Fibroblast of lung (primary cell): Measurements from ENCODE around the gene CASKIN1. TPM values are rescaled to one million over a fixed set of nuclear protein-coding genes. Genes with fewer than 3 reads are reported as not detected.

Source experiments
- DNase-seq, 2 donors: peaks; one replicate each; pipeline versions ENCODE4 v3.0.0 to v3.0.0-alpha.2; 2010; ENCODE audit warnings: low read depth in 2 of 2
- H2AFZ ChIP-seq: 2 replicates; pipeline ENCODE4 v1.5.1; 2012; ENCODE audit warnings: low read length, control low read depth, inconsistent platforms
- H3K27ac ChIP-seq: 2 replicates; pipeline ENCODE4 v1.5.1; 2011; ENCODE audit warnings: low read length, control low read depth; ENCODE audit not compliant: insufficient read depth
- H3K27me3 ChIP-seq: 2 replicates; pipeline ENCODE4 v1.5.1; 2011; ENCODE audit warnings: mild to moderate bottlenecking, low read length; ENCODE audit not compliant: control insufficient read depth, insufficient read depth
- H3K36me3 ChIP-seq: 2 replicates; pipeline ENCODE4 v1.5.1; 2011; ENCODE audit warnings: low read length; ENCODE audit not compliant: control insufficient read depth, insufficient read depth
- H3K4me1 ChIP-seq: 2 replicates; pipeline ENCODE4 v1.5.1; 2011; ENCODE audit warnings: low read length; ENCODE audit not compliant: control insufficient read depth, insufficient read depth; ENCODE audit errors: extremely low read depth
- H3K4me2 ChIP-seq: 2 replicates; pipeline ENCODE4 v1.5.1; 2011; ENCODE audit warnings: low read length, control low read depth; ENCODE audit not compliant: insufficient read depth; ENCODE audit errors: extremely low read depth
- H3K4me3 ChIP-seq, 4 experiments: fragments of 200-600 bp in 1 of 4; sonication (generic) in 1 of 4; replicated peaks in 1 of 4; 2 replicates each; pipeline ENCODE4 v1.5.1; 2011 to 2016; ENCODE audit warnings: low read length in 4 of 4, low read depth in 3 of 4, mild to moderate bottlenecking in 3 of 4, control low read depth in 2 of 4, inconsistent platforms in 1 of 4, mixed read lengths in 1 of 4; ENCODE audit not compliant: insufficient read depth in 1 of 4; ENCODE audit errors: control extremely low read depth in 1 of 4
- H3K79me2 ChIP-seq: 2 replicates; pipeline ENCODE4 v1.5.1; 2012; ENCODE audit warnings: mild to moderate bottlenecking, low read length, inconsistent platforms; ENCODE audit not compliant: control insufficient read depth, insufficient read depth
- H3K9ac ChIP-seq: 2 replicates; pipeline ENCODE4 v1.5.1; 2011; ENCODE audit warnings: mild to moderate bottlenecking, low read length, control low read depth; ENCODE audit not compliant: insufficient read depth
- H3K9me3 ChIP-seq: 2 replicates; pipeline ENCODE4 v1.5.1; 2012; ENCODE audit warnings: low read depth, low read length; ENCODE audit not compliant: control insufficient read depth, insufficient read depth
- H4K20me1 ChIP-seq: 2 replicates; pipeline ENCODE4 v1.5.1; 2011; ENCODE audit warnings: low read length; ENCODE audit not compliant: control insufficient read depth, insufficient read depth; ENCODE audit errors: extremely low read depth
- CTCF ChIP-seq, 2 donors: IDR thresholded peaks in 1 of 2; conservative IDR thresholded peaks in 1 of 2; 1 replicate in 1 of 2; 2 replicates in 1 of 2; pipeline ENCODE4 v1.5.1; 2011 to 2012; ENCODE audit warnings: low read length in 2 of 2, control low read depth in 1 of 2, inconsistent platforms in 1 of 2, low read depth in 1 of 2, mild to moderate bottlenecking in 1 of 2
- EZH2 ChIP-seq: IDR thresholded peaks from 2 replicates; pipeline ENCODE4 v1.5.1; 2012; ENCODE audit warnings: low read length, control low read depth, mild to moderate bottlenecking; ENCODE audit errors: missing control alignments
- polyA minus RNA-seq: library from RNA; depleted of rRNA, polyadenylated mRNA; stranded (reverse); fragments of >200 nt; gene quantifications from 2 replicates; pipeline ENCODE4 v1.2.3, GENCODE V29; 2011; ENCODE audit warnings: low replicate concordance
- polyA plus RNA-seq, 2 donors: library from polyadenylated mRNA; depleted of rRNA in 1 of 2; stranded (reverse) in 1 of 2; unstranded in 1 of 2; fragments of >200 nt; gene quantifications; 2 replicates each; pipeline ENCODE4 v1.2.1, GENCODE V29; 2011 to 2012; ENCODE audit warnings: missing spikeins in 1 of 2
- total RNA-seq: library from RNA; depleted of rRNA; stranded (reverse); fragments of >200 nt; gene quantifications from 2 replicates; pipeline ENCODE4 v1.2.1, GENCODE V29; 2014

CASKIN1 gene
- 0.17 and 0.26 TPM in 2 replicates for total RNA-seq
- polyA plus RNA-seq: 0.01 TPM in 1 of 2 replicates, not detected in the other
- 0.02 TPM in 1 of 2 replicates, not detected in the other for polyA plus RNA-seq (2012)
- not detected in 2 replicates for polyA minus RNA-seq

GRCh38 chr16:2196162-2196980 lies at the start of gene CASKIN1:
TSS of gene CASKIN1 (minus strand) at chr16:2196605. CDS start at chr16:2196432, 173 bp downstream.
- TF ChIP-seq CTCF (conservative IDR thresholded peaks at IDR 0.05 in 1 of 2, IDR thresholded peaks at IDR 0.05 in 1 of 2; ENCODE audit: low read depth in 1 of 2, low read length in 2 of 2) (no peak), EZH2 (no peak)
- Histone ChIP-seq H3K4me1 (no peaks in the 10 kb centered on the region), H3K9me3 (no peaks in the 10 kb centered on the region), H3K36me3 (no peaks in the 10 kb centered on the region), H3K27me3 (peaks cover 45% of the 10 kb centered on the region), H4K20me1 (no peaks in the 10 kb centered on the region), H2AFZ (no peak within 1 kb of the TSS), H3K4me3 (peak within 1 kb of the TSS in 1 of 4 experiments; percentile 32), H3K27ac (no peak within 1 kb of the TSS), H3K9ac (no peak within 1 kb of the TSS), H3K4me2 (peak within 1 kb of the TSS; percentile 13), H3K79me2 (no peaks in the 10 kb centered on the region)
- peak in 1 of 2 donors; percentile 15 for DNase-seq

- DNase-seq: no peak
- no peaks in the 10 kb centered on the region for H3K27me3 ChIP-seq
- H3K27ac ChIP-seq: no peak overlapping the region
- no peak overlapping the region for H2AFZ ChIP-seq
- H3K9ac ChIP-seq: no peak overlapping the region
- no peak overlapping the region for H3K4me2 ChIP-seq
- TF ChIP-seq EZH2 (no peak), CTCF (conservative IDR thresholded peaks at IDR 0.05 in 1 of 2, IDR thresholded peaks at IDR 0.05 in 1 of 2; ENCODE audit: low read depth in 1 of 2, low read length in 2 of 2) (no peak)
- no peaks in the 10 kb centered on the region for H4K20me1 ChIP-seq
- H3K9me3 ChIP-seq: no peaks in the 10 kb centered on the region
- no peak overlapping the region for H3K4me3 ChIP-seq
- H3K36me3 ChIP-seq: peaks cover 26% of the 10 kb centered on the region
- H3K4me1 ChIP-seq: no peaks in the 10 kb centered on the region
- H3K79me2 ChIP-seq: peaks cover 6% of the 10 kb centered on the region
These were observed 48.8 kb upstream of the CASKIN1 start for GRCh38 chr16:2244926-2245795.

- Histone ChIP-seq H3K4me2 (no peak overlapping the region), H2AFZ (no peak overlapping the region), H3K4me1 (no peaks in the 10 kb centered on the region), H3K9me3 (no peaks in the 10 kb centered on the region), H3K9ac (no peak overlapping the region), H4K20me1 (no peaks in the 10 kb centered on the region), H3K79me2 (peaks cover 4% of the 10 kb centered on the region), H3K27ac (no peak overlapping the region), H3K36me3 (peaks cover 26% of the 10 kb centered on the region), H3K4me3 (no peak overlapping the region), H3K27me3 (no peaks in the 10 kb centered on the region)
- no peak for DNase-seq
- TF ChIP-seq EZH2 (no peak), CTCF (conservative IDR thresholded peaks at IDR 0.05 in 1 of 2, IDR thresholded peaks at IDR 0.05 in 1 of 2; ENCODE audit: low read depth in 1 of 2, low read length in 2 of 2) (no peak)
These were observed 47.9 kb upstream of the CASKIN1 start for GRCh38 chr16:2244301-2244700.
